ENCODE measurements around the gene PEX7. TPM values are rescaled to one million over a fixed set of nuclear protein-coding genes. Genes with fewer than 3 reads are reported as not detected.

Gene PEX7
- total RNA-seq, 1 experiment from 2014 or later = 3.9 TPM

DNA sequence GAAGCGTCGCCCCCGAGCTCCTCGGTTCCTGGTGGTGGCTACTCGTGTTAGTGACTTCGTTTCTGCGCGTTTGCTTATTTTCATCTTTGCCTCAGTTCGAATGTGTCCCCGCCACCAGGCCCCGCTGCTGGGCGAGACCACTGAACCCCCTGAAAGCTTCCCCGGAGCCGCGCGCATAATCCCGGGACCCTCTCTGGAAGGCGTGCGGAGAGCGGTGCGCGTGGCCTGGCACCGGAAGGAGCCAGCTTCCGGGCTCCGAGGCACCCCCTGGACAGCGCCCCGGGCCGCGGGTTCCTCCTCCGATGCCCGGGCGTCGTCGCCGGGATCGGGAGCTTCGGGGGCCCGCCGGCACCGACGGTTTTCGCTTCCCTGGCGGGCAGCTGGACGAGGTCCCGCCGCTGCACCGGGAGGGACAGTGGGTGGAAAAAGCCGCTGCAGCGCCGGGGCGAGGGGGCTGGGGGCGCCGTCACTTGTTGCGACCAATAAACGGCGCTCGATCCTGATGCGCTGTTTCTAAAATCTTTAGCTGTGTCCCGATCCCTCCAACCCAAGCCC lies 99.1 kb downstream of the PEX7 start:
- CTCF ChIA-PET = interaction anchor here (0.6 kb wide), 1 partner anchor 506 kb away, joined by 3 read pairs; no protein-coding TSS in a partner anchor
- no peaks in the 10 kb centered on the region for H3K4me1 Mint-ChIP-seq (ENCODE audit: low read depth, unreplicated experiment)
- peaks cover 17% of the 10 kb centered on the region for H3K36me3 Mint-ChIP-seq (ENCODE audit: insufficient read depth, unreplicated experiment)
- TF ChIP-seq, protein P1, sequence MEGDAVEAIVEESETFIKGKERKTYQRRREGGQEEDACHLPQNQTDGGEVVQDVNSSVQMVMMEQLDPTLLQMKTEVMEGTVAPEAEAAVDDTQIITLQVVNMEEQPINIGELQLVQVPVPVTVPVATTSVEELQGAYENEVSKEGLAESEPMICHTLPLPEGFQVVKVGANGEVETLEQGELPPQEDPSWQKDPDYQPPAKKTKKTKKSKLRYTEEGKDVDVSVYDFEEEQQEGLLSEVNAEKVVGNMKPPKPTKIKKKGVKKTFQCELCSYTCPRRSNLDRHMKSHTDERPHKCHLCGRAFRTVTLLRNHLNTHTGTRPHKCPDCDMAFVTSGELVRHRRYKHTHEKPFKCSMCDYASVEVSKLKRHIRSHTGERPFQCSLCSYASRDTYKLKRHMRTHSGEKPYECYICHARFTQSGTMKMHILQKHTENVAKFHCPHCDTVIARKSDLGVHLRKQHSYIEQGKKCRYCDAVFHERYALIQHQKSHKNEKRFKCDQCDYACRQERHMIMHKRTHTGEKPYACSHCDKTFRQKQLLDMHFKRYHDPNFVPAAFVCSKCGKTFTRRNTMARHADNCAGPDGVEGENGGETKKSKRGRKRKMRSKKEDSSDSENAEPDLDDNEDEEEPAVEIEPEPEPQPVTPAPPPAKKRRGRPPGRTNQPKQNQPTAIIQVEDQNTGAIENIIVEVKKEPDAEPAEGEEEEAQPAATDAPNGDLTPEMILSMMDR (IDR thresholded peaks at IDR 0.05; ENCODE audit: unreplicated experiment) = no peak
- intact Hi-C loops (cut with micrococcal nuclease; ENCODE audit: unreplicated experiment) = loop anchor here (10.0 kb wide), 1 partner anchor 277 kb away; no protein-coding TSS in a partner anchor
- no peaks in the 10 kb centered on the region for H3K9me3 Mint-ChIP-seq (ENCODE audit: low read depth, unreplicated experiment)
- no TSS peak for BruUV-seq (replicated peaks)
- peak overlapping the region; percentile 85 for H3K4me3 Mint-ChIP-seq (ENCODE audit: low read depth, unreplicated experiment)
- peak; percentile 6 for DNase-seq
- H3K27ac Mint-ChIP-seq (ENCODE audit: unreplicated experiment) = no peak overlapping the region
- H3K27me3 Mint-ChIP-seq (ENCODE audit: unreplicated experiment) = no peaks in the 10 kb centered on the region

- H3K9me3 Mint-ChIP-seq (ENCODE audit: low read depth, unreplicated experiment) = no peaks in the 10 kb centered on the region
- H3K36me3 Mint-ChIP-seq (ENCODE audit: insufficient read depth, unreplicated experiment) = peaks cover 17% of the 10 kb centered on the region
- no TSS peak for BruUV-seq (replicated peaks)
- no peaks in the 10 kb centered on the region for H3K4me1 Mint-ChIP-seq (ENCODE audit: low read depth, unreplicated experiment)
- H3K27me3 Mint-ChIP-seq (ENCODE audit: unreplicated experiment) = no peaks in the 10 kb centered on the region
- TF ChIP-seq, protein P1 (IDR thresholded peaks at IDR 0.05; ENCODE audit: unreplicated experiment) = no peak
- H3K27ac Mint-ChIP-seq (ENCODE audit: unreplicated experiment) = no peak within 1 kb of the TSS
- peak within 1 kb of the TSS; percentile 85 for H3K4me3 Mint-ChIP-seq (ENCODE audit: low read depth, unreplicated experiment)
- intact Hi-C loops (cut with micrococcal nuclease; ENCODE audit: unreplicated experiment) = loop anchor here (10.0 kb wide), 1 partner anchor 277 kb away; no protein-coding TSS in a partner anchor
- DNase-seq = peak; percentile 9
- CTCF ChIA-PET = interaction anchor here (0.6 kb wide), 1 partner anchor 8 kb away, joined by 3 read pairs; no protein-coding TSS in a partner anchor
These were observed 99.7 kb downstream of the PEX7 start, which contains the start of gene SLC35D3 for GRCh38 chr6:136921936-136922684. TSS of gene SLC35D3 (plus strand) at chr6:136922301. CDS start at chr6:136922429, 128 bp downstream.

GRCh38 chr6:136922685-136923006 lies 100.3 kb downstream of the PEX7 start:
- peak; percentile 4 for DNase-seq
- CTCF ChIA-PET = interaction anchor here (0.7 kb wide), 1 partner anchor 10 kb away, joined by 3 read pairs; no protein-coding TSS in a partner anchor
- no TSS peak for BruUV-seq (replicated peaks)
- TF ChIP-seq, protein P1 (IDR thresholded peaks at IDR 0.05; ENCODE audit: unreplicated experiment) = no peak
- H3K4me3 Mint-ChIP-seq (ENCODE audit: low read depth, unreplicated experiment) = peak overlapping the region; percentile 85
- H3K27ac Mint-ChIP-seq (ENCODE audit: unreplicated experiment) = no peak overlapping the region
- H3K36me3 Mint-ChIP-seq (ENCODE audit: insufficient read depth, unreplicated experiment) = peaks cover 17% of the 10 kb centered on the region
- no peaks in the 10 kb centered on the region for H3K4me1 Mint-ChIP-seq (ENCODE audit: low read depth, unreplicated experiment)
- H3K9me3 Mint-ChIP-seq (ENCODE audit: low read depth, unreplicated experiment) = no peaks in the 10 kb centered on the region
- H3K27me3 Mint-ChIP-seq (ENCODE audit: unreplicated experiment) = no peaks in the 10 kb centered on the region
- intact Hi-C loops (cut with micrococcal nuclease; ENCODE audit: unreplicated experiment) = loop anchor here (10.0 kb wide), 1 partner anchor 278 kb away; no protein-coding TSS in a partner anchor

- Mint-ChIP-seq H3K36me3 (ENCODE audit: insufficient read depth, unreplicated experiment) (peaks cover 17% of the 10 kb centered on the region), H3K27me3 (ENCODE audit: unreplicated experiment) (no peaks in the 10 kb centered on the region), H3K4me3 (ENCODE audit: low read depth, unreplicated experiment) (peak overlapping the region; percentile 85), H3K9me3 (ENCODE audit: low read depth, unreplicated experiment) (no peaks in the 10 kb centered on the region), H3K27ac (ENCODE audit: unreplicated experiment) (no peak overlapping the region), H3K4me1 (ENCODE audit: low read depth, unreplicated experiment) (no peaks in the 10 kb centered on the region)
- no peak for DNase-seq
- intact Hi-C loops (cut with micrococcal nuclease; ENCODE audit: unreplicated experiment) = loop anchor here (10.0 kb wide), 1 partner anchor 279 kb away; no protein-coding TSS in a partner anchor
- TF ChIP-seq, protein P1 (IDR thresholded peaks at IDR 0.05; ENCODE audit: unreplicated experiment) = no peak
- CTCF ChIA-PET = interaction anchor here (0.7 kb wide), 1 partner anchor 9 kb away, joined by 3 read pairs; no protein-coding TSS in a partner anchor
- no TSS peak for BruUV-seq (replicated peaks)
These were observed 100.9 kb downstream of the PEX7 start for GRCh38 chr6:136923116-136923953.
